ENCODE results near the gene DOCK8.
A peak's percentile ranks its signal among the peaks of the same experiment; 100 is the strongest.
"Not testable (repeated sequence)": the region's sequence is repeated elsewhere in the genome, so short reads cannot be mapped to it uniquely, and the experiment has no call there.

DOCK8 gene

GRCh38 chr9:219036-219435 lies 4.4 kb downstream of the DOCK8 start:
- not testable (repeated sequence) for H3K36me3 Mint-ChIP-seq (ENCODE audit: low read depth); H3K27ac Mint-ChIP-seq; H3K27me3 Mint-ChIP-seq; H3K9me3 Mint-ChIP-seq; H3K4me3 Mint-ChIP-seq
- peaks cover 32% of the 10 kb centered on the region for H3K4me1 Mint-ChIP-seq (ENCODE audit: low read depth)

- Mint-ChIP-seq H3K4me1 (ENCODE audit: low read depth) (peaks cover 28% of the 10 kb centered on the region), H3K27me3 (peaks cover 4% of the 10 kb centered on the region), H3K4me3 (no peak overlapping the region), H3K9me3 (no peaks in the 10 kb centered on the region), H3K36me3 (ENCODE audit: low read depth) (no peaks in the 10 kb centered on the region), H3K27ac (no peak overlapping the region)
Observed at GRCh38 chr9:219670-220365, 5.2 kb downstream of the DOCK8 start.

GRCh38 chr9:221989-222776 lies 7.5 kb downstream of the DOCK8 start:
- H3K9me3 Mint-ChIP-seq, result no peaks in the 10 kb centered on the region
- H3K36me3 Mint-ChIP-seq (ENCODE audit: low read depth), result no peaks in the 10 kb centered on the region
- H3K27me3 Mint-ChIP-seq, result no peaks in the 10 kb centered on the region
- peaks cover 15% of the 10 kb centered on the region for H3K4me1 Mint-ChIP-seq (ENCODE audit: low read depth)
- H3K27ac Mint-ChIP-seq, result peak overlapping the region; percentile 9
- peak overlapping the region; percentile 21 for H3K4me3 Mint-ChIP-seq

- Mint-ChIP-seq H3K27ac (peak overlapping the region; percentile 9), H3K9me3 (no peaks in the 10 kb centered on the region), H3K4me1 (ENCODE audit: low read depth) (peaks cover 15% of the 10 kb centered on the region), H3K27me3 (no peaks in the 10 kb centered on the region), H3K36me3 (ENCODE audit: low read depth) (no peaks in the 10 kb centered on the region), H3K4me3 (no peak overlapping the region)
Observed at GRCh38 chr9:223152-223551, 8.5 kb downstream of the DOCK8 start.

- peak overlapping the region; percentile 13 for H3K27ac Mint-ChIP-seq
- peak overlapping the region; percentile 8 for H3K4me3 Mint-ChIP-seq
- H3K36me3 Mint-ChIP-seq (ENCODE audit: low read depth), result no peaks in the 10 kb centered on the region
- H3K4me1 Mint-ChIP-seq (ENCODE audit: low read depth), result peaks cover 16% of the 10 kb centered on the region
- no peaks in the 10 kb centered on the region for H3K27me3 Mint-ChIP-seq
- H3K9me3 Mint-ChIP-seq, result no peaks in the 10 kb centered on the region
Observed at GRCh38 chr9:224026-224425, 9.4 kb downstream of the DOCK8 start.

GRCh38 chr9:224582-225520 lies 10.2 kb downstream of the DOCK8 start:
- H3K9me3 Mint-ChIP-seq, result no peaks in the 10 kb centered on the region
- no peaks in the 10 kb centered on the region for H3K36me3 Mint-ChIP-seq (ENCODE audit: low read depth)
- H3K27me3 Mint-ChIP-seq, result no peaks in the 10 kb centered on the region
- H3K4me1 Mint-ChIP-seq (ENCODE audit: low read depth), result peaks cover 20% of the 10 kb centered on the region
- H3K27ac Mint-ChIP-seq, result peak overlapping the region; percentile 23
- H3K4me3 Mint-ChIP-seq, result peak overlapping the region; percentile 8

GRCh38 chr9:227860-228259 lies 13.2 kb downstream of the DOCK8 start:
- H3K36me3 Mint-ChIP-seq (ENCODE audit: low read depth), result no peaks in the 10 kb centered on the region
- H3K4me3 Mint-ChIP-seq, result no peak overlapping the region
- H3K9me3 Mint-ChIP-seq, result no peaks in the 10 kb centered on the region
- H3K27ac Mint-ChIP-seq, result no peak overlapping the region
- H3K27me3 Mint-ChIP-seq, result no peaks in the 10 kb centered on the region
- H3K4me1 Mint-ChIP-seq (ENCODE audit: low read depth), result peaks cover 9% of the 10 kb centered on the region

- Mint-ChIP-seq H3K4me3 (no peak overlapping the region), H3K4me1 (ENCODE audit: low read depth) (peaks cover 5% of the 10 kb centered on the region), H3K27me3 (no peaks in the 10 kb centered on the region), H3K36me3 (ENCODE audit: low read depth) (no peaks in the 10 kb centered on the region), H3K9me3 (peaks cover 2% of the 10 kb centered on the region), H3K27ac (no peak overlapping the region)
Observed at GRCh38 chr9:228929-229695, 14.4 kb downstream of the DOCK8 start.

- not testable (repeated sequence) for H3K36me3 Mint-ChIP-seq (ENCODE audit: low read depth)
Observed at GRCh38 chr9:231625-232024, 17.0 kb downstream of the DOCK8 start.

GRCh38 chr9:233708-234107 lies 19.0 kb downstream of the DOCK8 start:
- H3K4me1 Mint-ChIP-seq (ENCODE audit: low read depth), result peaks cover 24% of the 10 kb centered on the region
- H3K4me3 Mint-ChIP-seq; H3K27ac Mint-ChIP-seq; H3K36me3 Mint-ChIP-seq (ENCODE audit: low read depth); H3K27me3 Mint-ChIP-seq: not testable (repeated sequence)
- peaks cover 11% of the 10 kb centered on the region for H3K9me3 Mint-ChIP-seq

More at GRCh38 chr9:231625-232024, 17.0 kb downstream of the DOCK8 start:
- not testable (repeated sequence) for H3K4me1 Mint-ChIP-seq (ENCODE audit: low read depth); H3K27me3 Mint-ChIP-seq; H3K9me3 Mint-ChIP-seq; H3K27ac Mint-ChIP-seq; H3K4me3 Mint-ChIP-seq

GRCh38 chr9:237141-237857 lies 22.6 kb downstream of the DOCK8 start:
- Mint-ChIP-seq H3K4me3 (no peak overlapping the region), H3K36me3 (ENCODE audit: low read depth) (peaks cover 6% of the 10 kb centered on the region), H3K4me1 (ENCODE audit: low read depth) (peaks cover 27% of the 10 kb centered on the region), H3K9me3 (peaks cover 11% of the 10 kb centered on the region), H3K27ac (peak overlapping the region; percentile 72), H3K27me3 (no peaks in the 10 kb centered on the region)

- H3K4me3 Mint-ChIP-seq, result peak overlapping the region; percentile 19
- peak overlapping the region; percentile 73 for H3K27ac Mint-ChIP-seq
- H3K9me3 Mint-ChIP-seq, result peaks cover 11% of the 10 kb centered on the region
- H3K4me1 Mint-ChIP-seq (ENCODE audit: low read depth), result peaks cover 33% of the 10 kb centered on the region
- peaks cover 6% of the 10 kb centered on the region for H3K36me3 Mint-ChIP-seq (ENCODE audit: low read depth)
- H3K27me3 Mint-ChIP-seq, result no peaks in the 10 kb centered on the region
Observed at GRCh38 chr9:237858-238345, 23.2 kb downstream of the DOCK8 start.

- peaks cover 3% of the 10 kb centered on the region for H3K36me3 Mint-ChIP-seq (ENCODE audit: low read depth)
- H3K9me3 Mint-ChIP-seq, result no peaks in the 10 kb centered on the region
- H3K4me1 Mint-ChIP-seq (ENCODE audit: low read depth), result peaks cover 25% of the 10 kb centered on the region
- no peaks in the 10 kb centered on the region for H3K27me3 Mint-ChIP-seq
- H3K4me3 Mint-ChIP-seq, result no peak overlapping the region
- H3K27ac Mint-ChIP-seq, result peak overlapping the region; percentile 38
Observed at GRCh38 chr9:242461-243080, 27.9 kb downstream of the DOCK8 start.
